IMR-90 (cell line): ENCODE results near the gene KRTAP12-3. TPM values are rescaled to one million over a fixed set of nuclear protein-coding genes. Genes with fewer than 3 reads are reported as not detected.
"Not testable (repeated sequence)": the region's sequence is repeated elsewhere in the genome, so short reads cannot be mapped to it uniquely, and the experiment has no call there.

ENCODE experiments used
- ATAC-seq: fragments of 200-7000 bp; cut with Tn5 transposase; 2 replicates; pipeline ENCODE4 v1.9.1; 2020; ENCODE audit warnings: low read depth, mild to moderate bottlenecking, moderate library complexity
- BruUV-seq: library from RNA; stranded (reverse); fragments of 400-500 nt; replicated peaks from 2 replicates; lab custom pipeline; 2021; lab: Mats Ljungman, UMichigan
- CTCF ChIA-PET: fragments of 300-600 bp; formaldehyde crosslinking; extraction: SDS; loops from one replicate; lab custom pipeline; 2021; ENCODE audit warnings: antibody characterized with exemption; lab: Yijun Ruan, JAX
- POLR2A ChIA-PET: fragments of 300-600 bp; sonication (Branson Sonifier 250); formaldehyde crosslinking; loops from one replicate; lab custom pipeline; 2022; ENCODE audit warnings: antibody characterized with exemption; ENCODE audit not compliant: unreplicated experiment; lab: Charles Lee
- DNase-seq: peaks from one replicate; pipeline ENCODE4 v3.0.0; 2013
- H2AFZ ChIP-seq: replicated peaks from 2 replicates; pipeline ENCODE3; 2013; ENCODE audit warnings: low read length, mild to moderate bottlenecking; ENCODE audit not compliant: poor library complexity
- H2AK5ac ChIP-seq: 2 replicates; pipeline ENCODE4 v1.6.1; 2013; ENCODE audit warnings: low read depth, low read length, inconsistent platforms
- H2AK9ac ChIP-seq: replicated peaks from 2 replicates; pipeline ENCODE3; 2013; ENCODE audit warnings: mild to moderate bottlenecking, low read depth, low read length, moderate library complexity; ENCODE audit not compliant: poor library complexity
- H2BK120ac ChIP-seq: 2 replicates; pipeline ENCODE4 v1.6.1; 2013; ENCODE audit warnings: low read depth, low read length, inconsistent platforms
- H2BK15ac ChIP-seq: 3 replicates; pipeline ENCODE4 v1.6.1; 2013; ENCODE audit warnings: low read depth, low read length, inconsistent platforms
- H2BK20ac ChIP-seq: 2 replicates; pipeline ENCODE4 v1.6.1; 2013; ENCODE audit warnings: low read depth, mild to moderate bottlenecking, inconsistent platforms, low read length, moderate library complexity
- H2BK5ac ChIP-seq: 2 replicates; pipeline ENCODE4 v1.6.1; 2013; ENCODE audit warnings: mild to moderate bottlenecking, low read depth, low read length, inconsistent platforms; ENCODE audit not compliant: poor library complexity, severe bottlenecking
- H3K14ac ChIP-seq: replicated peaks from 2 replicates; pipeline ENCODE4 v1.6.1; 2013; ENCODE audit warnings: low read depth, low read length, inconsistent platforms
- H3K18ac ChIP-seq: 2 replicates; pipeline ENCODE4 v1.6.1; 2013; ENCODE audit warnings: low read depth, low read length, control low read depth
- H3K23ac ChIP-seq: 2 replicates; pipeline ENCODE4 v1.6.1; 2013; ENCODE audit warnings: low read depth, low read length, inconsistent platforms
- H3K27ac ChIP-seq: 2 replicates; pipeline ENCODE4 v1.5.1; 2013; ENCODE audit warnings: mild to moderate bottlenecking, control low read depth, low read length; ENCODE audit not compliant: insufficient read depth
- H3K27me3 ChIP-seq: 2 replicates; pipeline ENCODE4 v1.6.1; 2013; ENCODE audit warnings: low read length; ENCODE audit not compliant: control insufficient read depth, insufficient read depth
- H3K36me3 ChIP-seq: 2 replicates; pipeline ENCODE4 v1.6.1; 2013; ENCODE audit warnings: low read length, mixed read lengths; ENCODE audit not compliant: control insufficient read depth, insufficient read depth
- H3K4ac ChIP-seq: 2 replicates; pipeline ENCODE4 v1.6.1; 2013; ENCODE audit warnings: low read depth, low read length, inconsistent platforms
- H3K4me1 ChIP-seq: 2 replicates; pipeline ENCODE4 v1.6.1; 2013; ENCODE audit warnings: low read length, mixed read lengths; ENCODE audit not compliant: control insufficient read depth, insufficient read depth
- H3K4me2 ChIP-seq: 2 replicates; pipeline ENCODE4 v1.6.1; 2013; ENCODE audit warnings: low read depth, mild to moderate bottlenecking, control low read depth, low read length, moderate library complexity
- H3K4me3 ChIP-seq: 2 replicates; pipeline ENCODE4 v1.5.1; 2013; ENCODE audit warnings: low read depth, mild to moderate bottlenecking, control low read depth, low read length, moderate library complexity; ENCODE audit not compliant: insufficient read depth
- H3K56ac ChIP-seq: 2 replicates; pipeline ENCODE4 v1.6.1; 2013; ENCODE audit warnings: low read length, inconsistent platforms; ENCODE audit not compliant: insufficient read depth; ENCODE audit errors: extremely low read depth
- H3K79me1 ChIP-seq, 2 experiments: 2 replicates each; pipeline ENCODE4 v1.6.1; 2013; ENCODE audit warnings: low read length in 2 of 2, inconsistent platforms in 1 of 2, low read depth in 1 of 2
- H3K9ac ChIP-seq: 2 replicates; pipeline ENCODE4 v1.6.1; 2013; ENCODE audit warnings: low read depth, low read length, control low read depth
- H3K9me1 ChIP-seq: 2 replicates; pipeline ENCODE4 v1.6.1; 2013; ENCODE audit warnings: low read length, inconsistent platforms; ENCODE audit not compliant: insufficient read depth
- H3K9me3 ChIP-seq: 2 replicates; pipeline ENCODE4 v1.6.1; 2013; ENCODE audit warnings: low read length; ENCODE audit not compliant: control insufficient read depth, insufficient read depth
- H4K20me1 ChIP-seq: 2 replicates; pipeline ENCODE4 v1.6.1; 2013; ENCODE audit warnings: low read length, inconsistent platforms; ENCODE audit not compliant: insufficient read depth
- H4K5ac ChIP-seq: 2 replicates; pipeline ENCODE4 v1.6.1; 2013; ENCODE audit warnings: mild to moderate bottlenecking, low read depth, low read length, control low read depth
- H4K8ac ChIP-seq, 2 experiments: 2 replicates each; pipeline ENCODE4 v1.6.1; 2013; ENCODE audit warnings: low read depth in 2 of 2, low read length in 2 of 2, control low read depth in 1 of 2, inconsistent platforms in 1 of 2
- H4K91ac ChIP-seq: 2 replicates; pipeline ENCODE4 v1.6.1; 2013; ENCODE audit warnings: low read depth, low read length, inconsistent platforms; ENCODE audit not compliant: insufficient read depth
- WGBS, 2 experiments: methylation state at CpG; one replicate each; pipeline versions ENCODE4 v1.1.5 to v1.1.7; 2013; ENCODE audit warnings: missing lambda C conversion rate in 2 of 2; ENCODE audit not compliant: insufficient read length in 1 of 2; ENCODE audit errors: extremely low coverage in 2 of 2; 5-methylcytosine and 5-hydroxymethylcytosine counted together
- dilution Hi-C: fragments of 300-500 bp; cut with HindIII; formaldehyde crosslinking; loops from one replicate; pipeline ENCODE4 v1.14.3; 2018; ENCODE audit warnings: low sequenced_read_pairs; ENCODE audit not compliant: unreplicated experiment
- in situ Hi-C: fragments of 300-500 bp; cut with MboI; formaldehyde crosslinking; loops from 3 replicates; pipeline ENCODE4 v1.14.3; 2019; ENCODE audit warnings: low sequenced_read_pairs, inconsistent platforms, mixed read lengths
- intact Hi-C: fragments of 100-400 bp; cut with micrococcal nuclease; formaldehyde crosslinking; loops from 2 replicates; pipeline ENCODE4 v1.10.0; 2022
- polyA plus RNA-seq, 3 experiments: library from polyadenylated mRNA; depleted of rRNA; stranded (reverse); fragments of >200 nt; gene quantifications; 2 replicates each; pipeline ENCODE4 v1.2.3, GENCODE V29; 2012; ENCODE audit warnings: low replicate concordance in 1 of 3
- total RNA-seq: library from RNA; depleted of rRNA; stranded (reverse); fragments of >200 nt; gene quantifications from 2 replicates; pipeline ENCODE4 v1.2.3, GENCODE V29; 2012

KRTAP12-3 gene
- total and polyA plus RNA-seq, 2 of the 4 experiments (the other 2 are of a cell fraction): not detected

DNA sequence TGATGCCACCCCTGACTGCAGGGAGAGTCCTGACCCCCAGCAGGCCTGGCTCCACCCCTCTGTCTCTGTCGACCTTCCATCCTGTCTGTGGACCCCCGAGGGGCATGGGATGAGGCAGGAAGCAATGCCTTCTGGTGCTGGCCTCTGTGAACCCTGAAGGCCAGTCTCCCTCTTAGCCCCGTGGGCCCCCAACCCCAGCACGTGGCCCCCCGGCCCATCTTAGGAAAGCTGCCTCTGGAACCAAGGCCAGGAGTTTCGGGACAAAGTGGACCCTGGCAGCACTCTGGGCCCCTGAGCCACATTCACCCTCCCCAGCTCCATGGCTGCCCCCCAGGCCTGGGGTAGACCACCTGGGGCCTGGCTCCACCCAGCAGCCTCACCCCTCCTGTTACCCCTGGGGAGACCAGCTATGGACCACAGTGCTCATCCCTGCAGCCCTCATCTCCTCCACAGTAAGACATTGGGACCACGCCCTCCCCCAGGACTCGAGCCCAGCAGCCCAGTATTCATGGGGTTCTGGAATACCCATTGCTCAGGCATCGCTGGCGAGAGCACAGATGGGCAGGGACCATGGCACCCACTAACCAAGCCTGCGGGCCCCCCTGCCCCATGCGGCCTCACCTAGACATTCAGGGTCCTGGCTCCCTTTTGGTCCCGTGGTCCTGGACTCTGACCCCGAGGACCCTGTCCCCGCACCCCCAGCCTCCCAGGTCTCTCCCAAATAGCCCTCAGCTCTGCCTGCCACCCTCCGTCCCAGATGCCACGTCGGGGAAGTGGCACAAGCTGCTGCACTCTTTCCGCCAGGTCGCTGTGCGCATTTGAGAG is 19.0 kb upstream of the KRTAP12-3 start:
- H3K4me1 ChIP-seq, H3K27ac ChIP-seq, H3K27me3 ChIP-seq, H3K9ac ChIP-seq, H2AK9ac ChIP-seq, DNase-seq, H3K14ac ChIP-seq, H2BK15ac ChIP-seq, in situ Hi-C loops, BruUV-seq, H4K91ac ChIP-seq, H2AFZ ChIP-seq, H3K9me3 ChIP-seq, H2AK5ac ChIP-seq, H3K56ac ChIP-seq, H4K8ac ChIP-seq, H3K4me3 ChIP-seq, H3K36me3 ChIP-seq, H3K4me2 ChIP-seq, H4K20me1 ChIP-seq, ATAC-seq, H3K4ac ChIP-seq, CTCF ChIA-PET, H2BK120ac ChIP-seq, dilution Hi-C loops, H3K79me1 ChIP-seq, intact Hi-C loops, H3K23ac ChIP-seq, H4K5ac ChIP-seq, H3K18ac ChIP-seq, POLR2A ChIA-PET, H2BK20ac ChIP-seq, H2BK5ac ChIP-seq, H3K9me1 ChIP-seq: not testable (repeated sequence)
- WGBS, 2 experiments: 82% methylated on average over 9 of the region's 21 CpGs; no CpG with 5 or more reads in 1 of the 2 experiments
